Kidney (tissue), 14 donors: Measurements from ENCODE around the gene ENO3. TPM values are rescaled to one million over a fixed set of nuclear protein-coding genes. Genes with fewer than 3 reads are reported as not detected.

Experiments
- DNase-seq, 5 donors: peaks; one replicate each; pipeline ENCODE4 v3.0.0-alpha.2; 2013 to 2020
- FAIRE-seq: peaks from 2 replicates; lab custom pipeline; 2012; peaks lifted over from hg19 to GRCh38; lab: Jason Lieb, UNC
- H3K27ac ChIP-seq, 2 donors: one replicate each; pipeline ENCODE4 v1.7.0; 2013; ENCODE audit warnings: low read depth in 2 of 2, low read length in 2 of 2, inconsistent platforms in 1 of 2
- H3K27me3 ChIP-seq: one replicate; pipeline ENCODE4 v1.7.1; 2013; ENCODE audit warnings: low read length, inconsistent platforms; ENCODE audit not compliant: control insufficient read depth, insufficient read depth
- H3K36me3 ChIP-seq, 3 donors: one replicate each; pipeline versions ENCODE4 v1.7.0 to v1.7.1; 2013; ENCODE audit warnings: low read length in 3 of 3, control low read depth in 1 of 3, inconsistent platforms in 1 of 3; ENCODE audit not compliant: insufficient read depth in 3 of 3, control insufficient read depth in 2 of 3
- H3K4me1 ChIP-seq, 3 donors: one replicate each; pipeline versions ENCODE4 v1.7.0 to v1.7.1; 2013; ENCODE audit warnings: low read length in 3 of 3, inconsistent platforms in 1 of 3, low read depth in 1 of 3; ENCODE audit not compliant: control insufficient read depth in 2 of 3, insufficient read depth in 2 of 3
- H3K4me3 ChIP-seq, 3 donors: one replicate each; pipeline versions ENCODE4 v1.7.0 to v1.8.1; 2013; ENCODE audit warnings: low read length in 3 of 3, control low read depth in 1 of 3, inconsistent platforms in 1 of 3
- H3K9ac ChIP-seq, 3 donors: one replicate each; pipeline versions ENCODE4 v1.7.0 to v1.7.1; 2013; ENCODE audit warnings: low read length in 3 of 3, control low read depth in 1 of 3, inconsistent platforms in 1 of 3
- H3K9me3 ChIP-seq, 3 donors: one replicate each; pipeline versions ENCODE4 v1.7.0 to v1.7.1; 2013; ENCODE audit warnings: low read length in 3 of 3, control low read depth in 1 of 3, inconsistent platforms in 1 of 3; ENCODE audit not compliant: control insufficient read depth in 2 of 3, insufficient read depth in 1 of 3
- CTCF ChIP-seq: IDR thresholded peaks from 3 replicates; pipeline ENCODE4 v1.5.1; 2012; ENCODE audit warnings: mild to moderate bottlenecking, moderate library complexity, borderline replicate concordance; ENCODE audit not compliant: insufficient read depth; ENCODE audit errors: extremely low read depth
- intact Hi-C: fragments of 100-400 bp; cut with DNase I; formaldehyde crosslinking; loops from one replicate; pipeline ENCODE4 v1.11.1; 2022
- polyA plus RNA-seq: library from polyadenylated mRNA; stranded (reverse); fragments of 350-450 nt; fragmentation: Illumina TruSeq; extraction: RNeasy Lipid Tissue Mini Kit (QIAGEN cat#74804); gene quantifications from one replicate; pipeline ENCODE4 v1.2.3, GENCODE V29; 2014; ENCODE audit warnings: low read depth, low replicate concordance; ENCODE audit not compliant: insufficient read depth
- total RNA-seq: library from RNA; stranded (reverse); fragmentation: NEBNext Ultra II Directional; extraction: Animal tissue kit (Norgen Biotek cat#: 25700); gene quantifications from one replicate; pipeline ENCODE4 v1.2.1, GENCODE V29; 2021
- donor health status: control.
- donor health status: control.
- donor health status: control.
- donor health status: control.
- donor health status: control.
- donor health status: DM: yes; HTN: yes; CAD: no.
- donor health status: Normal renal cell carcinoma (clear cell type).

Gene ENO3
- total and polyA plus RNA-seq, 2 donors from 2014 or later: 6.9 to 17.8 TPM

GRCh38 chr17:4997302-4998026 lies 46.5 kb downstream of the ENO3 start, which contains the start of the genes INCA1 and KIF1C:
Gene INCA1, minus strand, starts transcription at chr17:4997522. Its CDS starts 3,085 bp downstream, at chr17:4994437.
Gene KIF1C, plus strand, starts transcription at chr17:4997950. Its CDS starts 2,297 bp downstream, at chr17:5000247.
- TF ChIP-seq CTCF: peak; percentile 2
- intact Hi-C loops: no loop called here
- H3K9me3 ChIP-seq: no peaks in the 10 kb centered on the region
- peaks cover 0 to 20% (median 4%) of the 10 kb centered on the region in 3 donors for H3K4me1 ChIP-seq
- H3K36me3 ChIP-seq: peaks cover 0 to 15% (median 11%) of the 10 kb centered on the region in 3 donors
- H3K9ac ChIP-seq: peak within 1 kb of the TSS; percentile 77 to 80 (median 79)
- DNase-seq (peak; percentile 94 to 98 (median 97)), FAIRE-seq (no peak)
- peak within 1 kb of the TSS; percentile 69 to 91 (median 81) for H3K4me3 ChIP-seq
- no peaks in the 10 kb centered on the region for H3K27me3 ChIP-seq
- peak within 1 kb of the TSS; percentile 84 to 90 for H3K27ac ChIP-seq

- Histone ChIP-seq H3K27ac (peak overlapping the region in 1 of 2 donors; percentile 67), H3K4me3 (peak overlapping the region; percentile 69 to 91 (median 81)), H3K27me3 (no peaks in the 10 kb centered on the region), H3K36me3 (peaks cover 0 to 18% (median 13%) of the 10 kb centered on the region in 3 donors), H3K9me3 (no peaks in the 10 kb centered on the region), H3K9ac (peak overlapping the region; percentile 43 to 79 (median 57)), H3K4me1 (peaks cover 0 to 20% (median 4%) of the 10 kb centered on the region in 3 donors)
- DNase-seq (peak; percentile 72 to 89 (median 80)), FAIRE-seq (no peak)
- intact Hi-C loops: no loop called here
- no peak for TF ChIP-seq CTCF
Observed at GRCh38 chr17:4998027-4998731, 47.3 kb downstream of the ENO3 start.

GRCh38 chr17:4998732-4999429 lies 48.0 kb downstream of the ENO3 start:
- intact Hi-C loops: no loop called here
- peak in 4 of 5 donors; percentile 18 to 83 (median 49) for DNase-seq
- Histone ChIP-seq H3K9ac (peak overlapping the region; percentile 43 to 79 (median 57)), H3K27me3 (no peaks in the 10 kb centered on the region), H3K36me3 (peaks cover 0 to 25% (median 20%) of the 10 kb centered on the region in 3 donors), H3K9me3 (no peaks in the 10 kb centered on the region), H3K4me3 (peak overlapping the region; percentile 69 to 91 (median 81)), H3K4me1 (peaks cover 0 to 20% (median 4%) of the 10 kb centered on the region in 3 donors), H3K27ac (peak overlapping the region in 1 of 2 donors; percentile 8)
- no peak for TF ChIP-seq CTCF
- FAIRE-seq: no peak
